Nephron progenitor cell (in vitro differentiated cells): Measurements from ENCODE around the gene ONECUT2.
"Not testable (repeated sequence)": the region's sequence is repeated elsewhere in the genome, so short reads cannot be mapped to it uniquely, and the experiment has no call there.

Experiments used
- DNase-seq: peaks from one replicate; pipeline ENCODE4 v3.0.0; 2021
- H3K27ac Mint-ChIP-seq: 2 replicates; pipeline ENCODE4 v1.8.0; 2021; ENCODE audit warnings: mild to moderate bottlenecking, moderate library complexity, mixed read lengths
- H3K27me3 Mint-ChIP-seq: 2 replicates; pipeline ENCODE4 v1.8.0; 2021; ENCODE audit warnings: mild to moderate bottlenecking, low read depth, mixed read lengths; ENCODE audit not compliant: poor library complexity
- H3K36me3 Mint-ChIP-seq: 2 replicates; pipeline ENCODE4 v1.8.0; 2021; ENCODE audit warnings: low read depth, mixed read lengths
- H3K4me1 Mint-ChIP-seq: 2 replicates; pipeline ENCODE4 v1.8.0; 2021; ENCODE audit warnings: mixed read lengths
- H3K4me3 Mint-ChIP-seq: 2 replicates; pipeline ENCODE4 v1.8.0; 2021; ENCODE audit warnings: mild to moderate bottlenecking, moderate library complexity, mixed read lengths
- H3K9me3 Mint-ChIP-seq: 2 replicates; pipeline ENCODE4 v1.8.0; 2021; ENCODE audit warnings: mild to moderate bottlenecking, moderate library complexity, mixed read lengths
- CTCF ChIP-seq: fragments of 200-600 bp; sonication (generic); IDR thresholded peaks from 2 replicates; pipeline ENCODE4 v1.5.0; 2021; ENCODE audit warnings: antibody characterized with exemption

Gene ONECUT2

GRCh38 chr18:57434536-57435494, at the start of gene ONECUT2:
TSS of gene ONECUT2 (plus strand) at chr18:57435374. CDS start at chr18:57435717, 343 bp downstream.
- Mint-ChIP-seq H3K36me3 (no peaks in the 10 kb centered on the region), H3K4me3 (peak within 1 kb of the TSS; percentile 80), H3K4me1 (peaks cover 58% of the 10 kb centered on the region), H3K9me3 (no peaks in the 10 kb centered on the region), H3K27ac (no peak within 1 kb of the TSS), H3K27me3 (peaks cover 100% of the 10 kb centered on the region)
- TF ChIP-seq CTCF: no peak
- peak; percentile 99 for DNase-seq

GRCh38 chr18:57389271-57389670, 45.9 kb upstream of the ONECUT2 start:
- H3K27me3 Mint-ChIP-seq: peaks cover 25% of the 10 kb centered on the region
- no peak overlapping the region for H3K4me3 Mint-ChIP-seq
- H3K27ac Mint-ChIP-seq: no peak overlapping the region
- no peaks in the 10 kb centered on the region for H3K36me3 Mint-ChIP-seq
- no peak for DNase-seq
- no peaks in the 10 kb centered on the region for H3K9me3 Mint-ChIP-seq
- no peaks in the 10 kb centered on the region for H3K4me1 Mint-ChIP-seq
- TF ChIP-seq CTCF: no peak

- Mint-ChIP-seq H3K27ac (no peak overlapping the region), H3K9me3 (peaks cover 1% of the 10 kb centered on the region), H3K27me3 (peaks cover 28% of the 10 kb centered on the region), H3K4me1 (no peaks in the 10 kb centered on the region), H3K36me3 (no peaks in the 10 kb centered on the region), H3K4me3 (no peak overlapping the region)
- DNase-seq: no peak
- TF ChIP-seq CTCF: no peak
Measured at GRCh38 chr18:57390044-57390443, 45.1 kb upstream of the ONECUT2 start.

- H3K27ac Mint-ChIP-seq, H3K4me3 Mint-ChIP-seq, H3K36me3 Mint-ChIP-seq, H3K4me1 Mint-ChIP-seq, DNase-seq: not testable (repeated sequence)
- H3K27me3 Mint-ChIP-seq: peaks cover 14% of the 10 kb centered on the region
- H3K9me3 Mint-ChIP-seq: peaks cover 11% of the 10 kb centered on the region
Measured at GRCh38 chr18:57394749-57395148, 40.4 kb upstream of the ONECUT2 start.

GRCh38 chr18:57396831-57397230, 38.3 kb upstream of the ONECUT2 start:
- H3K9me3 Mint-ChIP-seq: peaks cover 11% of the 10 kb centered on the region
- not testable (repeated sequence) for DNase-seq, H3K4me1 Mint-ChIP-seq

GRCh38 chr18:57397440-57398132, 37.6 kb upstream of the ONECUT2 start:
- peaks cover 27% of the 10 kb centered on the region for H3K27me3 Mint-ChIP-seq
- H3K27ac Mint-ChIP-seq: no peak overlapping the region
- no peaks in the 10 kb centered on the region for H3K36me3 Mint-ChIP-seq
- H3K4me3 Mint-ChIP-seq: no peak overlapping the region
- no peak for TF ChIP-seq CTCF
- peaks cover 11% of the 10 kb centered on the region for H3K9me3 Mint-ChIP-seq
- DNase-seq: no peak
- H3K4me1 Mint-ChIP-seq: no peaks in the 10 kb centered on the region

More at GRCh38 chr18:57396831-57397230, 38.3 kb upstream of the ONECUT2 start:
- H3K36me3 Mint-ChIP-seq, H3K27ac Mint-ChIP-seq, H3K4me3 Mint-ChIP-seq: not testable (repeated sequence)
- peaks cover 25% of the 10 kb centered on the region for H3K27me3 Mint-ChIP-seq
